Neural cell (in vitro differentiated cells): ENCODE results near the gene RPP25. TPM values are rescaled to one million over a fixed set of nuclear protein-coding genes. Genes with fewer than 3 reads are reported as not detected.

Experiments used
- H2AFZ ChIP-seq: fragments of 200-600, 300-800 bp; sonication (generic), shearing (Covaris generic); 2 replicates; pipeline ENCODE4 v1.6.0; 2014; ENCODE audit warnings: low read depth, mild to moderate bottlenecking, antibody characterized with exemption, low read length, moderate library complexity
- H3F3A ChIP-seq: fragments of 200-600 bp; shearing (Covaris generic); 2 replicates; pipeline ENCODE4 v1.6.1; 2016; ENCODE audit warnings: mild to moderate bottlenecking, moderate library complexity, mixed read lengths, antibody characterized with exemption, low read length; ENCODE audit not compliant: insufficient read depth, poor library complexity, severe bottlenecking
- H3K27ac ChIP-seq: fragments of 200-600, 300-800 bp; sonication (generic), shearing (Covaris generic); 2 replicates; pipeline ENCODE4 v1.5.1; 2014; ENCODE audit warnings: mild to moderate bottlenecking, low read length, moderate library complexity
- H3K27me3 ChIP-seq: fragments of 300-800, 200-600 bp; sonication (generic), shearing (Covaris generic); 2 replicates; pipeline ENCODE4 v1.6.0; 2014; ENCODE audit warnings: mild to moderate bottlenecking, low read depth, low read length, moderate library complexity; ENCODE audit not compliant: insufficient read depth
- H3K36me3 ChIP-seq: fragments of 300-800, 200-600 bp; sonication (generic), shearing (Covaris generic); 2 replicates; pipeline ENCODE4 v1.5.1; 2014; ENCODE audit warnings: mild to moderate bottlenecking, antibody characterized with exemption, low read length, moderate library complexity; ENCODE audit not compliant: insufficient read depth
- H3K4me2 ChIP-seq: fragments of 300-800, 200-600 bp; sonication (generic), shearing (Covaris generic); 2 replicates; pipeline ENCODE4 v1.6.0; 2014; ENCODE audit warnings: mild to moderate bottlenecking, low read length
- H3K4me3 ChIP-seq: fragments of 300-800, 200-600 bp; sonication (generic), shearing (Covaris generic); 2 replicates; pipeline ENCODE4 v1.5.1; 2014; ENCODE audit warnings: mild to moderate bottlenecking, low read length, moderate library complexity
- H3K79me2 ChIP-seq: fragments of 200-600 bp; shearing (Covaris generic); replicated peaks from 2 replicates; pipeline ENCODE4 v1.6.0; 2014; ENCODE audit warnings: mild to moderate bottlenecking, low read length, moderate library complexity; ENCODE audit not compliant: insufficient read depth
- H3K9ac ChIP-seq: fragments of 300-800, 200-600 bp; sonication (generic), shearing (Covaris generic); 2 replicates; pipeline ENCODE4 v1.6.1; 2016; ENCODE audit warnings: mild to moderate bottlenecking, low read length, mixed read lengths
- H3K9me2 ChIP-seq: fragments of 200-600 bp; shearing (Covaris generic); 2 replicates; pipeline ENCODE4 v1.6.1; 2016; ENCODE audit warnings: mild to moderate bottlenecking, low read length, mixed read lengths; ENCODE audit not compliant: insufficient read depth
- H3K9me3 ChIP-seq: fragments of 200-600, 300-800 bp; sonication (generic), shearing (Covaris generic); 2 replicates; pipeline ENCODE4 v1.6.1; 2016; ENCODE audit warnings: mild to moderate bottlenecking, mixed run types, low read length, moderate library complexity, mixed read lengths
- H4K20me1 ChIP-seq: fragments of 200-600 bp; shearing (Covaris generic); 2 replicates; pipeline ENCODE4 v1.6.1; 2016; ENCODE audit warnings: mild to moderate bottlenecking, mixed run types; ENCODE audit not compliant: insufficient read depth
- CTCF ChIP-seq: fragments of 450-650 bp; IDR thresholded peaks from 2 replicates; pipeline ENCODE4 v1.5.1; 2014; ENCODE audit warnings: antibody characterized with exemption, mild to moderate bottlenecking, moderate library complexity; ENCODE audit not compliant: poor library complexity, severe bottlenecking
- EP300 ChIP-seq: fragments of 450-650 bp; conservative IDR thresholded peaks from 2 replicates; pipeline ENCODE4 v1.6.1; 2014; ENCODE audit warnings: antibody characterized with exemption, mild to moderate bottlenecking, moderate library complexity; ENCODE audit not compliant: poor library complexity, severe bottlenecking
- EZH2 ChIP-seq: fragments of 200-600, 300-800 bp; shearing (Covaris generic), sonication (generic); IDR thresholded peaks from 2 replicates; pipeline ENCODE4 v1.6.1; 2014; ENCODE audit warnings: antibody characterized with exemption, low read length, borderline replicate concordance, mild to moderate bottlenecking; ENCODE audit not compliant: insufficient read depth, poor library complexity, severe bottlenecking
- MXI1 ChIP-seq: fragments of 450-650 bp; conservative IDR thresholded peaks from 2 replicates; pipeline ENCODE4 v1.6.1; 2014; ENCODE audit warnings: antibody characterized with exemption, mild to moderate bottlenecking; ENCODE audit not compliant: poor library complexity, severe bottlenecking
- POLR2AphosphoS5 ChIP-seq: IDR thresholded peaks from 2 replicates; pipeline ENCODE4 v1.6.1; 2012
- RAD21 ChIP-seq: fragments of 450-650 bp; conservative IDR thresholded peaks from 2 replicates; pipeline ENCODE4 v1.6.1; 2014; ENCODE audit warnings: antibody characterized with exemption, mild to moderate bottlenecking, moderate library complexity
- REST ChIP-seq: IDR thresholded peaks from 2 replicates; pipeline ENCODE4 v1.6.1; 2012; ENCODE audit warnings: borderline replicate concordance
- SMC3 ChIP-seq: fragments of 450-650 bp; conservative IDR thresholded peaks from 2 replicates; pipeline ENCODE4 v1.6.1; 2014; ENCODE audit warnings: antibody characterized with exemption, mild to moderate bottlenecking, moderate library complexity; ENCODE audit not compliant: poor library complexity
- TAF1 ChIP-seq: IDR thresholded peaks from 2 replicates; pipeline ENCODE4 v1.6.1; 2012; ENCODE audit warnings: low read depth
- polyA plus RNA-seq: library from polyadenylated mRNA; depleted of rRNA; stranded (reverse); fragments of >200 nt; gene quantifications from 2 replicates; pipeline ENCODE4 v1.2.3, GENCODE V29; 2014

The RPP25 gene
- polyA plus RNA-seq, 1 donor from 2014 or later, result 2.8 TPM

- no peak overlapping the region for H3K4me2 ChIP-seq
- no peaks in the 10 kb centered on the region for H3K27me3 ChIP-seq
- no peaks in the 10 kb centered on the region for H3F3A ChIP-seq
- no peak for TF ChIP-seq POLR2AphosphoS5
- TF ChIP-seq EZH2, result no peak
- no peak for TF ChIP-seq RAD21
- no peak for TF ChIP-seq MXI1
- TF ChIP-seq TAF1, result no peak
- no peak for TF ChIP-seq CTCF
- TF ChIP-seq SMC3, result no peak
- TF ChIP-seq EP300, result no peak
- no peak for TF ChIP-seq REST
- no peak overlapping the region for H3K9ac ChIP-seq
- no peak overlapping the region for H3K27ac ChIP-seq
- H3K36me3 ChIP-seq, result no peaks in the 10 kb centered on the region
- H3K9me3 ChIP-seq, result no peaks in the 10 kb centered on the region
- no peaks in the 10 kb centered on the region for H4K20me1 ChIP-seq
- H3K4me3 ChIP-seq, result no peak overlapping the region
- peaks cover 26% of the 10 kb centered on the region for H3K79me2 ChIP-seq
- no peaks in the 10 kb centered on the region for H3K9me2 ChIP-seq
- no peak overlapping the region for H2AFZ ChIP-seq
Measured at GRCh38 chr15:75001310-75001709, 44.7 kb upstream of the RPP25 start.

- H3K27ac ChIP-seq, result no peak overlapping the region
- TF ChIP-seq POLR2AphosphoS5, result no peak
- no peak for TF ChIP-seq TAF1
- no peak for TF ChIP-seq SMC3
- no peak for TF ChIP-seq REST
- no peak for TF ChIP-seq EP300
- no peak for TF ChIP-seq CTCF
- TF ChIP-seq RAD21, result no peak
- TF ChIP-seq EZH2, result no peak
- TF ChIP-seq MXI1, result no peak
- H3F3A ChIP-seq, result no peaks in the 10 kb centered on the region
- no peaks in the 10 kb centered on the region for H4K20me1 ChIP-seq
- H3K4me2 ChIP-seq, result peak overlapping the region; percentile 48
- no peak overlapping the region for H2AFZ ChIP-seq
- no peaks in the 10 kb centered on the region for H3K27me3 ChIP-seq
- peaks cover 35% of the 10 kb centered on the region for H3K79me2 ChIP-seq
- peak overlapping the region; percentile 98 for H3K4me3 ChIP-seq
- H3K9ac ChIP-seq, result no peak overlapping the region
- no peaks in the 10 kb centered on the region for H3K9me2 ChIP-seq
- no peaks in the 10 kb centered on the region for H3K9me3 ChIP-seq
- no peaks in the 10 kb centered on the region for H3K36me3 ChIP-seq
Measured at GRCh38 chr15:74997543-74997942, 41.0 kb upstream of the RPP25 start.
